ENCODE measurements around the gene ICAM2.

GRCh38 chr17:64036198-64036922 is 15.9 kb upstream of the ICAM2 start:
- TF ChIP-seq, protein P1, sequence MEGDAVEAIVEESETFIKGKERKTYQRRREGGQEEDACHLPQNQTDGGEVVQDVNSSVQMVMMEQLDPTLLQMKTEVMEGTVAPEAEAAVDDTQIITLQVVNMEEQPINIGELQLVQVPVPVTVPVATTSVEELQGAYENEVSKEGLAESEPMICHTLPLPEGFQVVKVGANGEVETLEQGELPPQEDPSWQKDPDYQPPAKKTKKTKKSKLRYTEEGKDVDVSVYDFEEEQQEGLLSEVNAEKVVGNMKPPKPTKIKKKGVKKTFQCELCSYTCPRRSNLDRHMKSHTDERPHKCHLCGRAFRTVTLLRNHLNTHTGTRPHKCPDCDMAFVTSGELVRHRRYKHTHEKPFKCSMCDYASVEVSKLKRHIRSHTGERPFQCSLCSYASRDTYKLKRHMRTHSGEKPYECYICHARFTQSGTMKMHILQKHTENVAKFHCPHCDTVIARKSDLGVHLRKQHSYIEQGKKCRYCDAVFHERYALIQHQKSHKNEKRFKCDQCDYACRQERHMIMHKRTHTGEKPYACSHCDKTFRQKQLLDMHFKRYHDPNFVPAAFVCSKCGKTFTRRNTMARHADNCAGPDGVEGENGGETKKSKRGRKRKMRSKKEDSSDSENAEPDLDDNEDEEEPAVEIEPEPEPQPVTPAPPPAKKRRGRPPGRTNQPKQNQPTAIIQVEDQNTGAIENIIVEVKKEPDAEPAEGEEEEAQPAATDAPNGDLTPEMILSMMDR (IDR thresholded peaks at IDR 0.05; ENCODE audit: low read depth, low read length, missing input control) = no peak
- TF ChIP-seq SP1 (IDR thresholded peaks at IDR 0.05) (no peak), RAD21 (IDR thresholded peaks at IDR 0.05) (no peak), EGR1 (IDR thresholded peaks at IDR 0.05; ENCODE audit: low read depth in 2 of 2) (no peak)

All from liver (tissue), 3 donors.